Keratinocyte (primary cell): ENCODE measurements around the gene TIMM29.

ENCODE experiments used
- CTCF ChIP-seq, 3 experiments: IDR thresholded peaks in 1 of 3; conservative IDR thresholded peaks in 1 of 3; optimal IDR thresholded peaks in 1 of 3; 2 replicates in 2 of 3; 3 replicates in 1 of 3; pipeline versions ENCODE3 to v1.5.1; 2011; ENCODE audit warnings: low read length in 3 of 3, mild to moderate bottlenecking in 3 of 3, moderate library complexity in 2 of 3, control low read depth in 1 of 3, inconsistent platforms in 1 of 3; ENCODE audit not compliant: insufficient read depth in 2 of 3; ENCODE audit errors: extremely low read depth in 1 of 3
- EZH2 ChIP-seq: IDR thresholded peaks from one replicate; pipeline ENCODE4 v1.6.1; 2012; ENCODE audit warnings: inconsistent platforms, mild to moderate bottlenecking, low read length, moderate library complexity

DNA sequence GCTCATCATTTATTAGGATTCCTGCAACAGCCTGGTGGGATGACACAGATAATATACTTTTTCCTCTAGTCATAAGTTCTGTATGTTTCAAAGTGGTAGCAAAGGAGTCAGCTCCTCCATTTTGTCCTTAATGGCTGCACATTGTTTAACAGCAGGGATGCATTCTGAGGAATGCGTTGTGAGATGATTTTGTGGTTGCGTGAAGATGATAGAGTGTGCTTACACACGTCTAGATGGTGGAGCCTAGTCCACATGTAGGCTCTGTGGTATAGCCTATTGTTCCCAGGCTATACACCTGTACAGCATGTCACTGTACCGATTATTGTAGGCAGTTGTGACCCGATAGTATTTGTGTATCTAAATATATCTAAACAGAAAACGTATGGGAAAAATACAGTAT is 36.8 kb downstream of the TIMM29 start:
- no peak for TF ChIP-seq CTCF (optimal IDR thresholded peaks at IDR 0.05 in 1 of 3, IDR thresholded peaks at IDR 0.05 in 1 of 3, conservative IDR thresholded peaks at IDR 0.05 in 1 of 3; ENCODE audit: extremely low read depth in 1 of 3, insufficient read depth in 2 of 3, low read length in 3 of 3)
- no peak for TF ChIP-seq EZH2
